HUES64 (cell line): ENCODE results near the gene DGLUCY.
"Not testable (repeated sequence)": the region's sequence is repeated elsewhere in the genome, so short reads cannot be mapped to it uniquely, and the experiment has no call there.

Experiments used
- H3K27ac ChIP-seq: 2 replicates; pipeline ENCODE4 v1.7.0; 2013; ENCODE audit warnings: low read depth, low read length, inconsistent platforms
- H3K27me3 ChIP-seq: 2 replicates; pipeline ENCODE4 v1.6.1; 2013; ENCODE audit warnings: mild to moderate bottlenecking, low read length; ENCODE audit not compliant: insufficient read depth
- H3K36me3 ChIP-seq: 2 replicates; pipeline ENCODE4 v1.6.1; 2013; ENCODE audit warnings: mild to moderate bottlenecking, low read length; ENCODE audit not compliant: insufficient read depth
- H3K4me1 ChIP-seq: 2 replicates; pipeline ENCODE4 v1.6.1; 2013; ENCODE audit warnings: mild to moderate bottlenecking, low read length, moderate library complexity; ENCODE audit not compliant: insufficient read depth
- H3K4me3 ChIP-seq: 2 replicates; pipeline ENCODE4 v1.5.1; 2013; ENCODE audit warnings: mild to moderate bottlenecking, low read length, moderate library complexity
- H3K9ac ChIP-seq: 2 replicates; pipeline ENCODE4 v1.6.1; 2013; ENCODE audit warnings: mild to moderate bottlenecking, low read depth, low read length
- H3K9me3 ChIP-seq: 2 replicates; pipeline ENCODE4 v1.6.1; 2013; ENCODE audit warnings: low read depth, low read length; ENCODE audit not compliant: insufficient read depth
- WGBS: fragments of 150-250, 120-280 bp; methylation state at CpG from one replicate; pipeline ENCODE4 v1.1.7; 2013; ENCODE audit warnings: missing lambda C conversion rate; 5-methylcytosine and 5-hydroxymethylcytosine counted together

DGLUCY gene

GRCh38 chr14:91171291-91171690 is 57.4 kb downstream of the DGLUCY start:
- WGBS: 93% methylated on average over 5 of the region's 5 CpGs
- Histone ChIP-seq H3K4me1 (no peaks in the 10 kb centered on the region), H3K27ac (no peak overlapping the region), H3K9me3 (no peaks in the 10 kb centered on the region), H3K4me3 (no peak overlapping the region), H3K36me3 (peaks cover 12% of the 10 kb centered on the region), H3K9ac (no peak overlapping the region), H3K27me3 (no peaks in the 10 kb centered on the region)

- Histone ChIP-seq H3K9me3 (no peaks in the 10 kb centered on the region), H3K27ac (no peak overlapping the region)
- 61% methylated on average over 10 of the region's 10 CpGs for WGBS
Measured at GRCh38 chr14:91173221-91173670, 59.4 kb downstream of the DGLUCY start.

GRCh38 chr14:91173904-91174303 is 60.0 kb downstream of the DGLUCY start:
- Histone ChIP-seq H3K9me3 (no peaks in the 10 kb centered on the region), H3K4me3 (no peak overlapping the region), H3K4me1 (no peaks in the 10 kb centered on the region), H3K36me3 (peaks cover 3% of the 10 kb centered on the region; the same call in 1 of the 2 replicates), H3K27ac (no peak overlapping the region), H3K27me3 (no peaks in the 10 kb centered on the region), H3K9ac (no peak overlapping the region)
- WGBS: 88% methylated on average over 3 of the region's 4 CpGs

More at GRCh38 chr14:91173221-91173670, 59.4 kb downstream of the DGLUCY start:
- no peak overlapping the region for H3K4me3 ChIP-seq
- peaks cover 5% of the 10 kb centered on the region for H3K36me3 ChIP-seq
- no peaks in the 10 kb centered on the region for H3K4me1 ChIP-seq
- no peak overlapping the region for H3K9ac ChIP-seq
- no peaks in the 10 kb centered on the region for H3K27me3 ChIP-seq

GRCh38 chr14:91175291-91176201 is 61.7 kb downstream of the DGLUCY start:
- Histone ChIP-seq H3K4me3 (no peak overlapping the region), H3K9me3 (no peaks in the 10 kb centered on the region), H3K4me1 (no peaks in the 10 kb centered on the region), H3K27me3 (no peaks in the 10 kb centered on the region), H3K9ac (no peak overlapping the region), H3K27ac (no peak overlapping the region), H3K36me3 (peaks cover 3% of the 10 kb centered on the region; the same call in 1 of the 2 replicates)
- 93% methylated on average over 10 of the region's 10 CpGs for WGBS

- H3K36me3 ChIP-seq: peaks cover 8% of the 10 kb centered on the region; the same call in 1 of the 2 replicates
- WGBS: 73% methylated on average over 15 of the region's 16 CpGs
- no peak overlapping the region for H3K4me3 ChIP-seq
- H3K27me3 ChIP-seq: no peaks in the 10 kb centered on the region
- H3K27ac ChIP-seq: no peak overlapping the region
- H3K4me1 ChIP-seq: no peaks in the 10 kb centered on the region
- H3K9ac ChIP-seq: no peak overlapping the region
- no peaks in the 10 kb centered on the region for H3K9me3 ChIP-seq
Measured at GRCh38 chr14:91177073-91178034, 63.5 kb downstream of the DGLUCY start.

- H3K4me1 ChIP-seq: no peaks in the 10 kb centered on the region
- H3K9me3 ChIP-seq: no peaks in the 10 kb centered on the region
- H3K27ac ChIP-seq: no peak overlapping the region
- WGBS: 98% methylated on average over 2 of the region's 2 CpGs
- no peak overlapping the region for H3K9ac ChIP-seq
- H3K27me3 ChIP-seq: no peaks in the 10 kb centered on the region
- peaks cover 12% of the 10 kb centered on the region; the same call in 1 of the 2 replicates for H3K36me3 ChIP-seq
- no peak overlapping the region for H3K4me3 ChIP-seq
Measured at GRCh38 chr14:91180611-91181010, 66.7 kb downstream of the DGLUCY start.

- WGBS: 91% methylated on average over 3 of the region's 3 CpGs
- not testable (repeated sequence) for H3K9me3 ChIP-seq, H3K4me1 ChIP-seq, H3K27ac ChIP-seq, H3K4me3 ChIP-seq, H3K27me3 ChIP-seq, H3K9ac ChIP-seq
- H3K36me3 ChIP-seq: peaks cover 14% of the 10 kb centered on the region; the same call in 1 of the 2 replicates
Measured at GRCh38 chr14:91182753-91183152, 68.9 kb downstream of the DGLUCY start.

GRCh38 chr14:91184559-91184958 is 70.7 kb downstream of the DGLUCY start:
- peaks cover 22% of the 10 kb centered on the region for H3K36me3 ChIP-seq
- H3K9ac ChIP-seq: no peak overlapping the region
- H3K9me3 ChIP-seq: no peaks in the 10 kb centered on the region
- H3K27me3 ChIP-seq: no peaks in the 10 kb centered on the region
- no peak overlapping the region for H3K4me3 ChIP-seq
- H3K27ac ChIP-seq: no peak overlapping the region
- H3K4me1 ChIP-seq: no peaks in the 10 kb centered on the region

- no peak overlapping the region for H3K27ac ChIP-seq
- peaks cover 29% of the 10 kb centered on the region for H3K36me3 ChIP-seq
Measured at GRCh38 chr14:91185721-91186120, 71.8 kb downstream of the DGLUCY start.

GRCh38 chr14:91186515-91187066 is 72.7 kb downstream of the DGLUCY start:
- no peak overlapping the region for H3K9ac ChIP-seq
- WGBS: 94% methylated on average over 4 of the region's 4 CpGs
- H3K27ac ChIP-seq: no peak overlapping the region
- H3K36me3 ChIP-seq: peaks cover 26% of the 10 kb centered on the region
- H3K4me1 ChIP-seq: no peaks in the 10 kb centered on the region
- H3K4me3 ChIP-seq: no peak overlapping the region
- H3K9me3 ChIP-seq: no peaks in the 10 kb centered on the region
- H3K27me3 ChIP-seq: no peaks in the 10 kb centered on the region

More at GRCh38 chr14:91185721-91186120, 71.8 kb downstream of the DGLUCY start:
- Histone ChIP-seq H3K4me3 (no peak overlapping the region), H3K9ac (no peak overlapping the region), H3K27me3 (no peaks in the 10 kb centered on the region), H3K4me1 (no peaks in the 10 kb centered on the region), H3K9me3 (no peaks in the 10 kb centered on the region)
- 85% methylated on average over 1 of the region's 1 CpG for WGBS
